HEK293 (cell line): ENCODE measurements around the gene TMEM42.

Source experiments
- BCL11A ChIP-seq: fragments of 450-650 bp; formaldehyde crosslinking; IDR thresholded peaks from 2 replicates; pipeline ENCODE4 v1.5.1; 2016; ENCODE audit warnings: low read depth, missing biosample characterization, missing genetic modification characterization
- BCL11B ChIP-seq: fragments of 450-650 bp; formaldehyde crosslinking; IDR thresholded peaks from 2 replicates; pipeline ENCODE4 v1.5.1; 2016; ENCODE audit warnings: low read depth, missing biosample characterization, missing genetic modification characterization
- KLF9 ChIP-seq: fragments of 450-650 bp; formaldehyde crosslinking; IDR thresholded peaks from 2 replicates; pipeline ENCODE4 v1.5.1; 2016; ENCODE audit warnings: missing biosample characterization, missing genetic modification characterization, low read depth
- ZBTB7A ChIP-seq: fragments of 450-650 bp; formaldehyde crosslinking; IDR thresholded peaks from 2 replicates; pipeline ENCODE4 v1.5.1; 2016; ENCODE audit warnings: low read depth, missing biosample characterization, missing genetic modification characterization
- ZNF600 ChIP-seq: fragments of 450-650 bp; formaldehyde crosslinking; IDR thresholded peaks from 2 replicates; pipeline ENCODE4 v1.5.1; 2016; ENCODE audit warnings: missing biosample characterization, missing genetic modification characterization
- TF ChIP-seq, protein P1 (sequence below): fragments of 450-650 bp; formaldehyde crosslinking; IDR thresholded peaks from 2 replicates; pipeline ENCODE4 v1.5.1; 2016; ENCODE audit warnings: missing biosample characterization, missing genetic modification characterization
- TF ChIP-seq, protein P2 (sequence below): fragments of 450-650 bp; formaldehyde crosslinking; IDR thresholded peaks from 2 replicates; pipeline ENCODE4 v1.5.1; 2016; ENCODE audit warnings: missing biosample characterization, missing genetic modification characterization
- TF ChIP-seq, protein P3 (sequence below): fragments of 450-650 bp; formaldehyde crosslinking; IDR thresholded peaks from 2 replicates; pipeline ENCODE4 v1.5.1; 2016; ENCODE audit warnings: missing biosample characterization, missing genetic modification characterization

DNA sequence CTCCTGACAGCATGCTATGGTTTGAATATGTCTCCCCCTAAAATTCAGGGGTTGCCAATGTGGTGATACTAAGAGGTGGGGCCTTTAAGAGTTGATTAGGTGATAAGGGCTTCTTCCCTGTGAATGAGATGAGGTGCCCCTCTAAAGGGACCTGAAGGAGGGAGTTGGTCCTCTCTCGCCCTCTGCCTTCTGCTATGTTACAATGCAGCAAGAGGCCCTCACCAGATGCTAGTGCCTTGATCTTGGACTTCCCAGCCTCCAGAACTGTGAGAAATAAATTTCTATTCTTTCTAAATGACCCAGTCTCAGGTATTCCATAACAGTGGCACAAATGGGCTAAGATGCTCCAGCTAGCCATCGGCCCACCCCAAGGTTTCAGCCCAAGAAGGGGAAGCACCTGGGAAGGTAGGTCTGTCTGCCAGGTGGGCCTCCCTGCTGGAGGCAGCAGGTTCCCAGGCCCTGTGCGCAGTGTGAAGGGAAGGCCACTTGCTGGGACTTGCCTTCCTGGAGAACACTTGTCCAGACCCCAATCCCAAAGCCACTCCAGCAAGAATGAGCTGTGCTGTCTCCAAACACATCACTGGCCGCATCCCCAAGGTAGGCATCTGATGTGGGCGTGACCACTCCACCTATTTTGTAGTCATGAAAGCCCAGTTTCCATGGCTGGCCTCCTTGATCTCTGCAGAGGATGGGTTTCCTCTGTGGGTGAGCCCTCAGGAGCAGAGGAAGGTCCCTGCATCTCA is 21.7 kb downstream of the TMEM42 start:
- TF ChIP-seq BCL11A (tag by site-specific recombination) (no peak), BCL11B (no peak), ZBTB7A (tag by site-specific recombination) (no peak), ZNF600 (no peak), KLF9 (tag by site-specific recombination) (no peak)
- TF ChIP-seq, protein P1, sequence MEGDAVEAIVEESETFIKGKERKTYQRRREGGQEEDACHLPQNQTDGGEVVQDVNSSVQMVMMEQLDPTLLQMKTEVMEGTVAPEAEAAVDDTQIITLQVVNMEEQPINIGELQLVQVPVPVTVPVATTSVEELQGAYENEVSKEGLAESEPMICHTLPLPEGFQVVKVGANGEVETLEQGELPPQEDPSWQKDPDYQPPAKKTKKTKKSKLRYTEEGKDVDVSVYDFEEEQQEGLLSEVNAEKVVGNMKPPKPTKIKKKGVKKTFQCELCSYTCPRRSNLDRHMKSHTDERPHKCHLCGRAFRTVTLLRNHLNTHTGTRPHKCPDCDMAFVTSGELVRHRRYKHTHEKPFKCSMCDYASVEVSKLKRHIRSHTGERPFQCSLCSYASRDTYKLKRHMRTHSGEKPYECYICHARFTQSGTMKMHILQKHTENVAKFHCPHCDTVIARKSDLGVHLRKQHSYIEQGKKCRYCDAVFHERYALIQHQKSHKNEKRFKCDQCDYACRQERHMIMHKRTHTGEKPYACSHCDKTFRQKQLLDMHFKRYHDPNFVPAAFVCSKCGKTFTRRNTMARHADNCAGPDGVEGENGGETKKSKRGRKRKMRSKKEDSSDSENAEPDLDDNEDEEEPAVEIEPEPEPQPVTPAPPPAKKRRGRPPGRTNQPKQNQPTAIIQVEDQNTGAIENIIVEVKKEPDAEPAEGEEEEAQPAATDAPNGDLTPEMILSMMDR (tag by site-specific recombination) = no peak
- TF ChIP-seq, protein P2, sequence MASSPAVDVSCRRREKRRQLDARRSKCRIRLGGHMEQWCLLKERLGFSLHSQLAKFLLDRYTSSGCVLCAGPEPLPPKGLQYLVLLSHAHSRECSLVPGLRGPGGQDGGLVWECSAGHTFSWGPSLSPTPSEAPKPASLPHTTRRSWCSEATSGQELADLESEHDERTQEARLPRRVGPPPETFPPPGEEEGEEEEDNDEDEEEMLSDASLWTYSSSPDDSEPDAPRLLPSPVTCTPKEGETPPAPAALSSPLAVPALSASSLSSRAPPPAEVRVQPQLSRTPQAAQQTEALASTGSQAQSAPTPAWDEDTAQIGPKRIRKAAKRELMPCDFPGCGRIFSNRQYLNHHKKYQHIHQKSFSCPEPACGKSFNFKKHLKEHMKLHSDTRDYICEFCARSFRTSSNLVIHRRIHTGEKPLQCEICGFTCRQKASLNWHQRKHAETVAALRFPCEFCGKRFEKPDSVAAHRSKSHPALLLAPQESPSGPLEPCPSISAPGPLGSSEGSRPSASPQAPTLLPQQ (tag by site-specific recombination) = no peak
- TF ChIP-seq, protein P3, sequence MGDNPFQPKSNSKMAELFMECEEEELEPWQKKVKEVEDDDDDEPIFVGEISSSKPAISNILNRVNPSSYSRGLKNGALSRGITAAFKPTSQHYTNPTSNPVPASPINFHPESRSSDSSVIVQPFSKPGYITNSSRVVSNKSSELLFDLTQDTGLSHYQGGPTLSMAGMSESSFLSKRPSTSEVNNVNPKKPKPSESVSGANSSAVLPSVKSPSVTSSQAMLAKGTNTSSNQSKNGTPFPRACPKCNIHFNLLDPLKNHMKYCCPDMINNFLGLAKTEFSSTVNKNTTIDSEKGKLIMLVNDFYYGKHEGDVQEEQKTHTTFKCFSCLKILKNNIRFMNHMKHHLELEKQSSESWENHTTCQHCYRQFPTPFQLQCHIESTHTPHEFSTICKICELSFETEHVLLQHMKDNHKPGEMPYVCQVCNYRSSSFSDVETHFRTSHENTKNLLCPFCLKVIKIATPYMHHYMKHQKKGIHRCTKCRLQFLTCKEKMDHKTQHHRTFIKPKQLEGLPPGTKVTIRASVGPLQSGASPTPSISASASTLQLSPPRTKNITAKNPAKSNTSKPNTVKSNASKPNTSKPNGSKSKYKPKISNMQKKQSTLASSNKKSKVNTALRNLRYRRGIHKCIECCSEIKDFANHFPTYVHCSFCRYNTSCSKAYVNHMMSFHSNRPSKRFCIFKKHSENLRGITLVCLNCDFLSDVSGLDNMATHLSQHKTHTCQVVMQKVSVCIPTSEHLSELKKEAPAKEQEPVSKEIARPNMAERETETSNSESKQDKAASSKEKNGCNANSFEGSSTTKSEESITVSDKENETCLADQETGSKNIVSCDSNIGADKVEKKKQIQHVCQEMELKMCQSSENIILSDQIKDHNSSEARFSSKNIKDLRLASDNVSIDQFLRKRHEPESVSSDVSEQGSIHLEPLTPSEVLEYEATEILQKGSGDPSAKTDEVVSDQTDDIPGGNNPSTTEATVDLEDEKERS = no peak
